KMS-11 (cell line): ENCODE data around the gene GATA3.

Experiments used
- H2AFZ ChIP-seq: fragments of 200-600 bp; sonication (generic); 2 replicates; pipeline ENCODE4 v1.6.1; 2016; ENCODE audit warnings: antibody characterized with exemption, mixed run types, low read depth
- H3K27ac ChIP-seq: fragments of 200-600 bp; sonication (generic); 2 replicates; pipeline ENCODE4 v1.6.1; 2016; ENCODE audit warnings: mild to moderate bottlenecking, mixed run types
- H3K27me3 ChIP-seq: fragments of 200-600 bp; sonication (generic); 2 replicates; pipeline ENCODE4 v1.6.1; 2017; ENCODE audit warnings: mild to moderate bottlenecking, low read depth, mixed run types, moderate library complexity; ENCODE audit not compliant: insufficient read depth
- H3K36me3 ChIP-seq: fragments of 200-600 bp; sonication (generic); 2 replicates; pipeline ENCODE4 v1.6.1; 2017; ENCODE audit warnings: mild to moderate bottlenecking, mixed run types; ENCODE audit not compliant: insufficient read depth
- H3K4me1 ChIP-seq: fragments of 200-600 bp; sonication (generic); 2 replicates; pipeline ENCODE4 v1.6.1; 2016; ENCODE audit warnings: mild to moderate bottlenecking, low read depth, mixed run types; ENCODE audit not compliant: poor library complexity, severe bottlenecking
- H3K4me2 ChIP-seq: fragments of 200-600 bp; sonication (generic); 2 replicates; pipeline ENCODE4 v1.7.0; 2016; ENCODE audit warnings: mild to moderate bottlenecking, mixed run types
- H3K4me3 ChIP-seq: fragments of 200-600 bp; sonication (generic); IDR thresholded peaks from 2 replicates; pipeline ENCODE4 v1.6.1; 2017; ENCODE audit warnings: low read depth, low read length, mixed read lengths; ENCODE audit not compliant: insufficient read depth
- H3K79me2 ChIP-seq: fragments of 200-600 bp; sonication (generic); 2 replicates; pipeline ENCODE4 v1.6.1; 2016; ENCODE audit warnings: low read depth, mixed run types; ENCODE audit not compliant: insufficient read depth
- H3K9ac ChIP-seq: fragments of 200-600 bp; sonication (generic); 2 replicates; pipeline ENCODE4 v1.6.1; 2016; ENCODE audit warnings: mild to moderate bottlenecking, mixed run types
- H4K20me1 ChIP-seq: fragments of 200-600 bp; sonication (generic); 2 replicates; pipeline ENCODE4 v1.6.1; 2016; ENCODE audit warnings: mild to moderate bottlenecking, mixed run types; ENCODE audit not compliant: insufficient read depth
- TF ChIP-seq, protein P1 (sequence below): fragments of 200-600 bp; sonication (generic); conservative IDR thresholded peaks from 2 replicates; pipeline ENCODE4 v1.6.1; 2017; ENCODE audit warnings: low read depth, mild to moderate bottlenecking, antibody characterized with exemption, low read length, moderate library complexity, mixed read lengths

GATA3 gene

DNA sequence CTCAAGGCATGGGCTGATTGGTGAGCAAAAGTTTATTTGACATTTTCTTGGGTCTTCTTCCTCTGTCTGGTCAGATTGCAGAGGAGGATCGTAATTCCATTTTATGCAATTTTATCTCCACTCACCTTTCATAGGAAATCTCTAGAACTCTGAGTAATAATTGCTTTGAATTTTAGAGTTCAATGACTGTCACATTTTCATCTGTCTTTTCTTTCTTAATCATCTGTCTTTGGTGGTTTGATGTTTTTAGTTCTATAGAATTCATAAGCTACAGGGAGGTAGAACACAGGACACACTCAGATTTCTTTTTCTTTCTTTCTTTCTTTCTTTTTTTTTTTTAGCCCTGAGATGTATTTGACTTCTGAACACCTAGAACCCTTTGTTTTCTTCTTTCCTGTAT is 11.6 kb downstream of the GATA3 start:
- Histone ChIP-seq H3K79me2 (no peaks in the 10 kb centered on the region), H4K20me1 (no peaks in the 10 kb centered on the region), H3K4me1 (no peaks in the 10 kb centered on the region), H2AFZ (no peak overlapping the region), H3K27me3 (no peaks in the 10 kb centered on the region), H3K9ac (no peak overlapping the region), H3K36me3 (no peaks in the 10 kb centered on the region), H3K4me2 (no peak overlapping the region), H3K27ac (no peak overlapping the region), H3K4me3 (no peak overlapping the region)
- TF ChIP-seq, protein P1, sequence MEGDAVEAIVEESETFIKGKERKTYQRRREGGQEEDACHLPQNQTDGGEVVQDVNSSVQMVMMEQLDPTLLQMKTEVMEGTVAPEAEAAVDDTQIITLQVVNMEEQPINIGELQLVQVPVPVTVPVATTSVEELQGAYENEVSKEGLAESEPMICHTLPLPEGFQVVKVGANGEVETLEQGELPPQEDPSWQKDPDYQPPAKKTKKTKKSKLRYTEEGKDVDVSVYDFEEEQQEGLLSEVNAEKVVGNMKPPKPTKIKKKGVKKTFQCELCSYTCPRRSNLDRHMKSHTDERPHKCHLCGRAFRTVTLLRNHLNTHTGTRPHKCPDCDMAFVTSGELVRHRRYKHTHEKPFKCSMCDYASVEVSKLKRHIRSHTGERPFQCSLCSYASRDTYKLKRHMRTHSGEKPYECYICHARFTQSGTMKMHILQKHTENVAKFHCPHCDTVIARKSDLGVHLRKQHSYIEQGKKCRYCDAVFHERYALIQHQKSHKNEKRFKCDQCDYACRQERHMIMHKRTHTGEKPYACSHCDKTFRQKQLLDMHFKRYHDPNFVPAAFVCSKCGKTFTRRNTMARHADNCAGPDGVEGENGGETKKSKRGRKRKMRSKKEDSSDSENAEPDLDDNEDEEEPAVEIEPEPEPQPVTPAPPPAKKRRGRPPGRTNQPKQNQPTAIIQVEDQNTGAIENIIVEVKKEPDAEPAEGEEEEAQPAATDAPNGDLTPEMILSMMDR = no peak

DNA sequence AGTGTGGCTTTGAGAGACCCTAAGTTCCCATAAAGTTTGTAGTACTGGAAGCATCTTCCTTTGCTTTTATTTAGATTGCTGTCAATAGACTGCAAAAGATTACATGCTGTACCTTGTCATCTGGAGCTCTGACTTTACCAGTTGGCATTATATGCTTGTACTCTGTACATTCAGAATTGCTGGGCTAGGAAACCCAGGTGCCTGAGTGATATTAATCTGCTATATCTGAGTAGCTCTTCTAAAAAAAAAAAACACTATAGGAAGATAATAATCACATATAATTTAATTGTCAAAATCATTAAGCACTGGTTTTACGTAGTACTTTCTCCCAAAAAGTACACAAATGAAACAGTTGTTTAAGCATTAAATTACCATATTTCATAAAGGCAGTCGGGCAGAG is 12.3 kb downstream of the GATA3 start:
- Histone ChIP-seq H4K20me1 (no peaks in the 10 kb centered on the region), H3K4me2 (no peak overlapping the region), H3K27me3 (no peaks in the 10 kb centered on the region), H3K4me3 (no peak overlapping the region), H3K27ac (no peak overlapping the region), H3K4me1 (no peaks in the 10 kb centered on the region), H3K9ac (no peak overlapping the region), H3K79me2 (no peaks in the 10 kb centered on the region), H2AFZ (no peak overlapping the region), H3K36me3 (no peaks in the 10 kb centered on the region)
- TF ChIP-seq, protein P1 = no peak

DNA sequence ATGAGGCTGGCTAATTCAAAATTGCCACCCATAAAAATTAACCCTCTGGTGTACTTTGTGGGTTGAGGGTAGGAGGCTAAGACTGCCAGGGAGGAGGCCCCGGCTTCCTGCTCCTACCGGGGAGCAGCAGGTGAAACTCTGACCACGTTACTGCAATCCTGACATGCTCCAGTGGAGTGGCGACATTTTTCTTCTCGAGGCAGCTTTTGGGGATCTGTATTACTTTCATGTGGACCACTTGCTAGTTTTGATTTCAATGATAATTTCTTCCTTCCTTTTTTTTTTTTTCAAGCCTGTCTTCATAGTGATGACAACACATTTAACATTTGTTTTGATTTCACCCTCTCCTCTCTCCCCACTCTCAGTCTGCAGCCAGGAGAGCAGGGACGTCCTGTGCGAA is 14.6 kb downstream of the GATA3 start:
- Histone ChIP-seq H3K4me1 (no peaks in the 10 kb centered on the region), H3K36me3 (no peaks in the 10 kb centered on the region), H3K27ac (no peak overlapping the region), H3K27me3 (no peaks in the 10 kb centered on the region), H3K4me3 (no peak overlapping the region), H3K9ac (no peak overlapping the region), H2AFZ (no peak overlapping the region), H4K20me1 (no peaks in the 10 kb centered on the region), H3K79me2 (no peaks in the 10 kb centered on the region), H3K4me2 (no peak overlapping the region)
- TF ChIP-seq, protein P1 = no peak

DNA sequence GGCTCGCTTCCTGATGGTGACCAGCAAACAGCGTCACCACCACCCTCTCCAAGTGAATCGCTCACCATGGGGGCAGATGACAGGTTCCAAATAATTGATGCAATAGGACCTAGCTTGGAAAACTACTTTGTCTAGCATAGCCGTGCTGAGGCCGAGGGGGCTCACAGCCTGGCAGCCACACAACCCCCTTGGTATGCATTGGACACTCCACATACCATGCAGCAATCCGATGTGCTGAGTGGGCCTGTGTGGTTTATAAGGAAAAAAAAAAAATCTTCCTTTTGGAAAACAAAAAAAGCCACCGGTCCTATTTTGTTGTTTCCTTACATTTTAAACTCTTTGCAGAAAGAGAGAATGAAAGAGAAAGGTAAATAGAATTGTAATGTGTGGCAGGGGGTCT is 15.1 kb downstream of the GATA3 start:
- no peaks in the 10 kb centered on the region for H3K27me3 ChIP-seq
- no peaks in the 10 kb centered on the region for H3K4me1 ChIP-seq
- no peak overlapping the region for H3K4me2 ChIP-seq
- H2AFZ ChIP-seq = no peak overlapping the region
- no peaks in the 10 kb centered on the region for H3K36me3 ChIP-seq
- TF ChIP-seq, protein P1 = no peak
- H4K20me1 ChIP-seq = no peaks in the 10 kb centered on the region
- H3K27ac ChIP-seq = no peak overlapping the region
- no peak overlapping the region for H3K4me3 ChIP-seq
- no peaks in the 10 kb centered on the region for H3K79me2 ChIP-seq
- no peak overlapping the region for H3K9ac ChIP-seq

DNA sequence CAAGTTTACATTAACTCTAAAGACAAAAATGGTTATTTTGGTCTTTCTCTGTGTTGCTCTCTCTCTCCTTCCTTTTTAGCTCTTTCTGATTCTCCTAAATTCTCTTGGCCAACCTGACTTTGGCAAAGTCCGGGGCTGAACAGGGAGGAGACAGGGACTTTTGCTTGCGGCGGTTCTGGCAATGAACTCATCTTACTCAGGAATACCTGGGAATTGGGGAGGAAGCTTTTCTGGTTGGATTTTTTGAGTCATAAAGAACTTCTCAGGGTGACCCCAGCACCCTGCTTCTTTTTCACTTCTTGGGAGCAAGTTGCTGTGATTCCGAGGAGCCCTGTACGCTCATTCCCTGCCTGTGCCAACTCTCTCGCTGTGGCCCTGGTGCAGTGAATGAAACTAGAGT is 16.0 kb downstream of the GATA3 start:
- no peaks in the 10 kb centered on the region for H3K79me2 ChIP-seq
- TF ChIP-seq, protein P1 = no peak
- H3K4me2 ChIP-seq = no peak overlapping the region
- no peak overlapping the region for H2AFZ ChIP-seq
- H3K27me3 ChIP-seq = no peaks in the 10 kb centered on the region
- no peak overlapping the region for H3K27ac ChIP-seq
- H4K20me1 ChIP-seq = no peaks in the 10 kb centered on the region
- H3K4me3 ChIP-seq = no peak overlapping the region
- H3K4me1 ChIP-seq = no peaks in the 10 kb centered on the region
- H3K36me3 ChIP-seq = no peaks in the 10 kb centered on the region
- no peak overlapping the region for H3K9ac ChIP-seq
